ENCODE measurements around the gene IRF2BPL. TPM values are rescaled to one million over a fixed set of nuclear protein-coding genes. Genes with fewer than 3 reads are reported as not detected.

The IRF2BPL gene
- polyA plus RNA-seq, 1 donor (not counting 4 experiments of a cell fraction or from before 2014, with no cell fraction given): 5.6 TPM

GRCh38 chr14:76976240-76977005 is 52.1 kb downstream of the IRF2BPL start:
- DNase-seq (ENCODE audit: low read depth, low spot score) (no peak), FAIRE-seq (no peak)
- H3K4me2 ChIP-seq (ENCODE audit: control insufficient read depth, extremely low read depth, insufficient read depth, low read depth, low read length): no peak overlapping the region
- H3K4me1 ChIP-seq (ENCODE audit: control insufficient read depth, extremely low read depth, insufficient read depth, low read length): no peaks in the 10 kb centered on the region
- H3K27me3 ChIP-seq (ENCODE audit: control insufficient read depth, extremely low read depth, insufficient read depth, low read length): no peaks in the 10 kb centered on the region
- H3K36me3 ChIP-seq (ENCODE audit: control insufficient read depth in 2 of 2, extremely low read depth in 1 of 2, insufficient read depth in 2 of 2, low read length in 2 of 2): no peaks in the 10 kb centered on the region
- no peaks in the 10 kb centered on the region for H3K79me2 ChIP-seq (ENCODE audit: control insufficient read depth, insufficient read depth, low read length)
- H2AFZ ChIP-seq (ENCODE audit: control insufficient read depth, low read length): no peak overlapping the region
- TF ChIP-seq EZH2 (IDR thresholded peaks at IDR 0.05; ENCODE audit: low read length): no peak
- TF ChIP-seq CTCF (optimal IDR thresholded peaks at IDR 0.05 in 1 of 3, IDR thresholded peaks at IDR 0.05 in 1 of 3, conservative IDR thresholded peaks at IDR 0.05 in 1 of 3; ENCODE audit: extremely low read depth in 1 of 3, insufficient read depth in 2 of 3, low read length in 3 of 3): no peak
- no peaks in the 10 kb centered on the region for H3K9me3 ChIP-seq (ENCODE audit: control insufficient read depth, low read depth, low read length)
- no peak overlapping the region for H3K4me3 ChIP-seq (ENCODE audit: control insufficient read depth in 2 of 3, extremely low read depth in 1 of 3, insufficient read depth in 2 of 3, low read depth in 1 of 3, low read length in 3 of 3)
- no peak overlapping the region for H3K27ac ChIP-seq (ENCODE audit: control insufficient read depth, insufficient read depth, low read length)
- no peak overlapping the region for H3K9ac ChIP-seq (ENCODE audit: control insufficient read depth, extremely low read depth, insufficient read depth, low read length)
- no peaks in the 10 kb centered on the region for H3K9me1 ChIP-seq (ENCODE audit: control insufficient read depth, extremely low read depth, insufficient read depth, low read length)
- dilution Hi-C loops (cut with MboI; ENCODE audit: extremely low pct_ligation_motif_present, low sequenced_read_pairs): no loop called here
- H4K20me1 ChIP-seq (ENCODE audit: control insufficient read depth, extremely low read depth, insufficient read depth, low read length): no peaks in the 10 kb centered on the region

DNA sequence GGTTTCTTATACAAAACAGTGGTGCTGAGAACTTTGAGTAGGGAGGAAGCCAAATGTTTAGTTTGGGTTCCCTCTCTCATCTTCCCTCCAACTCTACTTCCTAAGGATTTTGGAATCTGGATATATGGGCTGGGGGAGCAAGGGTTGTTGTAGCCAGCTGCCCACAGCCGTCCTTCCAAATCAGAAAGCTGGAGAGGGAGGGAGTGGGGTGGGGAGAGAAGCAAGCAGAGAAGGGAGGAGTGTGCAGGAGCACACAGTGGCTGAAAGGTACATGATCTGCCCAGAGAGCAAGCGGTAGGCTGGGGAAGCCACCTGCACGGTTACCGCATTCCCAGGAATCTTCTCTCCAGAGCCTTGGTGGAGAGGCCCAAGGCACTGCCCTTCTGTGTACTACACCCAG is 52.7 kb downstream of the IRF2BPL start:
- H3K27me3 ChIP-seq (ENCODE audit: control insufficient read depth, extremely low read depth, insufficient read depth, low read length): no peaks in the 10 kb centered on the region

More for the DNA sequence above, 52.7 kb downstream of the IRF2BPL start:
- H3K4me1 ChIP-seq (ENCODE audit: control insufficient read depth, extremely low read depth, insufficient read depth, low read length): no peaks in the 10 kb centered on the region
- no peaks in the 10 kb centered on the region for H3K79me2 ChIP-seq (ENCODE audit: control insufficient read depth, insufficient read depth, low read length)
- H3K36me3 ChIP-seq (ENCODE audit: control insufficient read depth in 2 of 2, extremely low read depth in 1 of 2, insufficient read depth in 2 of 2, low read length in 2 of 2): no peaks in the 10 kb centered on the region
- no peak overlapping the region for H3K9ac ChIP-seq (ENCODE audit: control insufficient read depth, extremely low read depth, insufficient read depth, low read length)
- no peak overlapping the region for H3K4me3 ChIP-seq (ENCODE audit: control insufficient read depth in 2 of 3, extremely low read depth in 1 of 3, insufficient read depth in 2 of 3, low read depth in 1 of 3, low read length in 3 of 3)
- H3K9me3 ChIP-seq (ENCODE audit: control insufficient read depth, low read depth, low read length): no peaks in the 10 kb centered on the region
- FAIRE-seq (no peak), DNase-seq (ENCODE audit: low read depth, low spot score) (no peak)
- no peaks in the 10 kb centered on the region for H3K9me1 ChIP-seq (ENCODE audit: control insufficient read depth, extremely low read depth, insufficient read depth, low read length)
- dilution Hi-C loops (cut with MboI; ENCODE audit: extremely low pct_ligation_motif_present, low sequenced_read_pairs): no loop called here
- H4K20me1 ChIP-seq (ENCODE audit: control insufficient read depth, extremely low read depth, insufficient read depth, low read length): no peaks in the 10 kb centered on the region
- no peak for TF ChIP-seq CTCF (optimal IDR thresholded peaks at IDR 0.05 in 1 of 3, IDR thresholded peaks at IDR 0.05 in 1 of 3, conservative IDR thresholded peaks at IDR 0.05 in 1 of 3; ENCODE audit: extremely low read depth in 1 of 3, insufficient read depth in 2 of 3, low read length in 3 of 3)
- TF ChIP-seq EZH2 (IDR thresholded peaks at IDR 0.05; ENCODE audit: low read length): no peak
- H3K4me2 ChIP-seq (ENCODE audit: control insufficient read depth, extremely low read depth, insufficient read depth, low read depth, low read length): no peak overlapping the region
- H2AFZ ChIP-seq (ENCODE audit: control insufficient read depth, low read length): no peak overlapping the region
- no peak overlapping the region for H3K27ac ChIP-seq (ENCODE audit: control insufficient read depth, insufficient read depth, low read length)
